ENCODE results near the gene NPEPPS. TPM values are rescaled to one million over a fixed set of nuclear protein-coding genes. Genes with fewer than 3 reads are reported as not detected.
"Not testable (repeated sequence)": the region's sequence is repeated elsewhere in the genome, so short reads cannot be mapped to it uniquely, and the experiment has no call there.

Gene NPEPPS
- total RNA-seq, 2 experiments from 2014 or later: 83.8 to 92.2 TPM

- H3K4me3 Mint-ChIP-seq; H3K27me3 Mint-ChIP-seq (ENCODE audit: low read depth); H3K36me3 Mint-ChIP-seq (ENCODE audit: low read depth); H3K9me3 Mint-ChIP-seq (ENCODE audit: insufficient read depth); DNase-seq; ATAC-seq; H3K27ac Mint-ChIP-seq; CTCF ChIA-PET; POLR2A ChIA-PET; H3K4me1 Mint-ChIP-seq (ENCODE audit: low read depth): not testable (repeated sequence)
Measured at GRCh38 chr17:47582416-47582815, 51.5 kb downstream of the NPEPPS start.

- POLR2A ChIA-PET; H3K27me3 Mint-ChIP-seq (ENCODE audit: low read depth); H3K4me1 Mint-ChIP-seq (ENCODE audit: low read depth); H3K36me3 Mint-ChIP-seq (ENCODE audit: low read depth); DNase-seq; H3K4me3 Mint-ChIP-seq; H3K9me3 Mint-ChIP-seq (ENCODE audit: insufficient read depth); H3K27ac Mint-ChIP-seq; ATAC-seq; CTCF ChIA-PET: not testable (repeated sequence)
Measured at GRCh38 chr17:47586378-47587055, 55.6 kb downstream of the NPEPPS start.

GRCh38 chr17:47593522-47593921, 62.6 kb downstream of the NPEPPS start:
- CTCF ChIA-PET; ATAC-seq; H3K4me3 Mint-ChIP-seq; H3K9me3 Mint-ChIP-seq (ENCODE audit: insufficient read depth); DNase-seq; H3K27ac Mint-ChIP-seq; H3K4me1 Mint-ChIP-seq (ENCODE audit: low read depth); POLR2A ChIA-PET; H3K27me3 Mint-ChIP-seq (ENCODE audit: low read depth): not testable (repeated sequence)
- H3K36me3 Mint-ChIP-seq (ENCODE audit: low read depth): peaks cover 22% of the 10 kb centered on the region

- Mint-ChIP-seq H3K9me3 (ENCODE audit: insufficient read depth) (no peaks in the 10 kb centered on the region), H3K4me1 (ENCODE audit: low read depth) (no peaks in the 10 kb centered on the region), H3K27ac (no peak overlapping the region), H3K27me3 (ENCODE audit: low read depth) (no peaks in the 10 kb centered on the region), H3K4me3 (no peak overlapping the region), H3K36me3 (ENCODE audit: low read depth) (peaks cover 43% of the 10 kb centered on the region)
- DNase-seq (no peak), ATAC-seq (no peak)
- CTCF ChIA-PET: interaction anchor here (0.9 to 3.5 kb wide), 2 partner anchors 11 to 14 kb away, joined by 3 to 35 read pairs; no protein-coding TSS in a partner anchor
- POLR2A ChIA-PET: no interaction called here
Measured at GRCh38 chr17:47603830-47604597, 73.1 kb downstream of the NPEPPS start.

- ATAC-seq: no peak
Measured at GRCh38 chr17:47604598-47604927, 73.7 kb downstream of the NPEPPS start.

GRCh38 chr17:47605011-47605410, 74.1 kb downstream of the NPEPPS start:
- ATAC-seq: no peak
- DNase-seq: no peak
- H3K4me1 Mint-ChIP-seq (ENCODE audit: low read depth): peaks cover 3% of the 10 kb centered on the region
- POLR2A ChIA-PET: no interaction called here
- no peak overlapping the region for H3K4me3 Mint-ChIP-seq
- no peaks in the 10 kb centered on the region for H3K9me3 Mint-ChIP-seq (ENCODE audit: insufficient read depth)
- no peak overlapping the region for H3K27ac Mint-ChIP-seq
- peaks cover 45% of the 10 kb centered on the region for H3K36me3 Mint-ChIP-seq (ENCODE audit: low read depth)
- H3K27me3 Mint-ChIP-seq (ENCODE audit: low read depth): no peaks in the 10 kb centered on the region
- CTCF ChIA-PET: interaction anchor here (1.0 to 3.5 kb wide), 3 partner anchors 10 to 44 kb away, joined by 3 to 35 read pairs (median 7); no protein-coding TSS in a partner anchor

More at GRCh38 chr17:47604598-47604927, 73.7 kb downstream of the NPEPPS start:
- ChIA-PET CTCF (interaction anchor here (2.1 to 3.5 kb wide), 2 partner anchors 11 to 13 kb away, joined by 7 to 35 read pairs; no protein-coding TSS in a partner anchor), POLR2A (no interaction called here)
- no peaks in the 10 kb centered on the region for H3K9me3 Mint-ChIP-seq (ENCODE audit: insufficient read depth)
- H3K27ac Mint-ChIP-seq: no peak overlapping the region
- no peak overlapping the region for H3K4me3 Mint-ChIP-seq
- H3K27me3 Mint-ChIP-seq (ENCODE audit: low read depth): no peaks in the 10 kb centered on the region
- H3K36me3 Mint-ChIP-seq (ENCODE audit: low read depth): peaks cover 42% of the 10 kb centered on the region
- no peak for DNase-seq
- H3K4me1 Mint-ChIP-seq (ENCODE audit: low read depth): no peaks in the 10 kb centered on the region

- Mint-ChIP-seq H3K4me1 (ENCODE audit: low read depth) (peaks cover 6% of the 10 kb centered on the region), H3K4me3 (no peak overlapping the region), H3K27me3 (ENCODE audit: low read depth) (no peaks in the 10 kb centered on the region), H3K27ac (no peak overlapping the region), H3K9me3 (ENCODE audit: insufficient read depth) (no peaks in the 10 kb centered on the region), H3K36me3 (ENCODE audit: low read depth) (peaks cover 34% of the 10 kb centered on the region)
- ChIA-PET CTCF (interaction anchor here (0.9 kb wide), 1 partner anchor 9 kb away, joined by 3 read pairs; no protein-coding TSS in a partner anchor), POLR2A (interaction anchor here (0.7 kb wide), 1 partner anchor 14 kb away, joined by 3 read pairs; no protein-coding TSS in a partner anchor)
- DNase-seq (no peak), ATAC-seq (no peak)
Measured at GRCh38 chr17:47607481-47607880, 76.6 kb downstream of the NPEPPS start.

GRCh38 chr17:47611372-47612350, 80.8 kb downstream of the NPEPPS start:
- Mint-ChIP-seq H3K27ac (peak overlapping the region; percentile 44), H3K4me1 (ENCODE audit: low read depth) (peaks cover 9% of the 10 kb centered on the region), H3K27me3 (ENCODE audit: low read depth) (no peaks in the 10 kb centered on the region), H3K4me3 (no peak overlapping the region), H3K36me3 (ENCODE audit: low read depth) (peaks cover 33% of the 10 kb centered on the region), H3K9me3 (ENCODE audit: insufficient read depth) (no peaks in the 10 kb centered on the region)
- DNase-seq (no peak), ATAC-seq (no peak)
- CTCF ChIA-PET: no interaction called here
- POLR2A ChIA-PET: interaction anchor here (0.6 kb wide), 1 partner anchor 298 kb away, joined by 3 read pairs; no protein-coding TSS in a partner anchor

GRCh38 chr17:47615766-47616424, 85.0 kb downstream of the NPEPPS start:
- POLR2A ChIA-PET: interaction anchor here (0.6 kb wide), 1 partner anchor 630 kb away, joined by 3 read pairs; no protein-coding TSS in a partner anchor
- Mint-ChIP-seq H3K27me3 (ENCODE audit: low read depth) (no peaks in the 10 kb centered on the region), H3K9me3 (ENCODE audit: insufficient read depth) (no peaks in the 10 kb centered on the region), H3K36me3 (ENCODE audit: low read depth) (peaks cover 42% of the 10 kb centered on the region), H3K27ac (no peak overlapping the region), H3K4me1 (ENCODE audit: low read depth) (peaks cover 11% of the 10 kb centered on the region), H3K4me3 (no peak overlapping the region)
- DNase-seq (no peak), ATAC-seq (peak; percentile 42)
- CTCF ChIA-PET: interaction anchor here (0.6 to 3.7 kb wide), 36 partner anchors 8 to 453 kb away, joined by 3 to 35 read pairs (median 3); partner anchors contain the start of genes EFCAB13 and KPNB1

GRCh38 chr17:47618410-47618809, 87.5 kb downstream of the NPEPPS start:
- Mint-ChIP-seq H3K27me3 (ENCODE audit: low read depth) (no peaks in the 10 kb centered on the region), H3K36me3 (ENCODE audit: low read depth) (peaks cover 53% of the 10 kb centered on the region), H3K4me1 (ENCODE audit: low read depth) (peaks cover 18% of the 10 kb centered on the region), H3K4me3 (no peak overlapping the region), H3K9me3 (ENCODE audit: insufficient read depth) (no peaks in the 10 kb centered on the region), H3K27ac (no peak overlapping the region)
- DNase-seq (no peak), ATAC-seq (no peak)
- POLR2A ChIA-PET: interaction anchor here (0.7 to 1.9 kb wide), 2 partner anchors 30 to 66 kb away, joined by 4 to 8 read pairs; partner anchors contain the start of gene KPNB1
- CTCF ChIA-PET: interaction anchor here (0.8 to 1.9 kb wide), 13 partner anchors 9 to 456 kb away, joined by 3 to 8 read pairs (median 3); partner anchors contain the start of gene KPNB1

All from activated CD8-positive, alpha-beta T cell treated with anti-CD3 and anti-CD28 coated beads, Interleukin-2, amount 10 ng/mL, durations not matched to agents 7 days and 5 days (primary cell).